Stimulated activated CD4-positive, alpha-beta T cell treated with anti-CD3 and anti-CD28 coated beads, TNF-alpha, amount 100 ng/mL, for 24 hours (primary cell): Measurements from ENCODE around the gene SRCIN1.

Source experiments
- DNase-seq, 3 experiments: peaks; one replicate each; pipeline ENCODE4 v3.0.0-alpha.2; 2020; ENCODE audit warnings: low read depth in 3 of 3

SRCIN1 gene

GRCh38 chr17:38617967-38618760 is 12.4 kb upstream of the SRCIN1 start:
- DNase-seq: no peak

- no peak for DNase-seq
Measured at GRCh38 chr17:38617074-38617860, 11.5 kb upstream of the SRCIN1 start.

DNA sequence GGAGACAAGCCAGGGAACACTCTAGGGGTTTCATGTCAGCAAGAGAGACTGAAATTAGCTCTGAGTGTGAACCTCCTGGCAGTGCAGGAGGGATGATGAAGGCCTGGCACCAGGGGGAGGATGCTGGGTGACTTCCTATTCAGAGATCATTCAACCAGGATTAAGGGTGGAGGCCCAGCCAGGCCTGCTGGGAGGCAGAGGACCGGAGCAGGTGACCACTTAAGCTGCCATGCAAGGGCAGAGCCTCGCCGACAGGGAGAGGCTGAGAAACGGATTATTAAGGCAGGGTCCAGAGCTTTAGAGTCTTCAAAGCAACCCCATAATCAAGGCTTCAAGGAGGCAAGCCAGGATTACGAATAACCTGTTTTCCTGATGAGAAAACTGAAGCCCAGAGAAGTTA is 10.6 kb upstream of the SRCIN1 start:
- DNase-seq: no peak

DNA sequence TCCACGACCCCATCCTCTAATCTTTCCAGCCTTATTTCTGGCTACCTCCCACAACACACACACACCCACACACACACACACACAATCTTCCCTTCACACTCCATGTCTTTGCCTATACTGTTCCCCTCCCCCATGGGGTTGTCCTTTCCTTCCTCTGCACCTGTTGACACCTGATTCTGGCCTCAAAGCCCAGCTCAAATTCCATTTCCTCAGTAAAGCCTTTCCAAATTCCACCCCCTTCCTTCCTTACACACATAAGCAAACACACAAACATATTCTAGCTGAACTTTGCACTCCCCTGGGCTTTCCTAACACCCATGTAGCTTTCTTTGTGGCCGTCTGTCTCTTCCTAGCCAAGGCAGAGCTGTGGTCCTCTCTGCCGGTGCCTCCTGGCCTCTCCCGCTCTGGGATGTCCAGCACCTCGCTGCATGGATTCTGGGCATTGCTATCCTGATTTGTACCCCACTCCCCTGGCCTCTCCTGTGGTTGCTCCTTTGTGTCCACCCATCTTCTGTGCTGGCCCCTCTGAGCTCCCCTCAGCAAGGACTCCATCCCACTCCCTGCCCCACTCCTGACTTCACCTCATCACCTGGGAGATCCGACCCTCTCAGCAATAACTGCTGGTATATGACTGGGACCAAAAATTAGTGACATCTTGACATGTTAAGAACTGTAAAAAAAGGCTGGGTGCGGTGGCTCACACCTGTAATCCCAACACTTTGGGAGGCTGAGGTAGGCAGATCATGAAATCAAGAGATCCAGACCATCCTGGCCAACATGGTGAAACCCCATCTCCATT is 8.4 kb upstream of the SRCIN1 start:
- no peak for DNase-seq

DNA sequence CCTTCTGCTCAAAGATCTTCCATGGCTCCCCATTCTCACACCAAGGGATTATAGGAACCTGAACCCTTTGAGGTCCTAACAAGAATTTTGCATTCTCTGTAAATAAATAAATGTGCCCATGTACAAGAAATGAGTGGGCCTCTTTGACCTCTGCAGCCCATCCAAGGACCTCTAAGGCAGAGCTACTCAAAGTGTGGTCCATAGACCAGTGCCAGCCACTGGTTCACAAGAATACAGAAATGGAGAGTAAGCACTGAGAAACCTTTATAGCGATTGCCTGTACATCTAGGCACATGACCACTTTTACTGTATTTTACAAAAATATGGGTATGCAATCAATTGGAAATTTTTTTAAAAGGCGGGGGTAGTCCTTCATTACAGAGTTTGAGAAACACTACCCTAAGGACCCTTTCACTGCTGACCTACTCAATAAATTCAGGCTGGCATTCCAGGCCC is 7.8 kb upstream of the SRCIN1 start:
- no peak for DNase-seq

- DNase-seq: no peak
Measured at GRCh38 chr17:38611872-38612376, 6.2 kb upstream of the SRCIN1 start.

- no peak for DNase-seq
Measured at GRCh38 chr17:38611070-38611786, 5.5 kb upstream of the SRCIN1 start.

DNA sequence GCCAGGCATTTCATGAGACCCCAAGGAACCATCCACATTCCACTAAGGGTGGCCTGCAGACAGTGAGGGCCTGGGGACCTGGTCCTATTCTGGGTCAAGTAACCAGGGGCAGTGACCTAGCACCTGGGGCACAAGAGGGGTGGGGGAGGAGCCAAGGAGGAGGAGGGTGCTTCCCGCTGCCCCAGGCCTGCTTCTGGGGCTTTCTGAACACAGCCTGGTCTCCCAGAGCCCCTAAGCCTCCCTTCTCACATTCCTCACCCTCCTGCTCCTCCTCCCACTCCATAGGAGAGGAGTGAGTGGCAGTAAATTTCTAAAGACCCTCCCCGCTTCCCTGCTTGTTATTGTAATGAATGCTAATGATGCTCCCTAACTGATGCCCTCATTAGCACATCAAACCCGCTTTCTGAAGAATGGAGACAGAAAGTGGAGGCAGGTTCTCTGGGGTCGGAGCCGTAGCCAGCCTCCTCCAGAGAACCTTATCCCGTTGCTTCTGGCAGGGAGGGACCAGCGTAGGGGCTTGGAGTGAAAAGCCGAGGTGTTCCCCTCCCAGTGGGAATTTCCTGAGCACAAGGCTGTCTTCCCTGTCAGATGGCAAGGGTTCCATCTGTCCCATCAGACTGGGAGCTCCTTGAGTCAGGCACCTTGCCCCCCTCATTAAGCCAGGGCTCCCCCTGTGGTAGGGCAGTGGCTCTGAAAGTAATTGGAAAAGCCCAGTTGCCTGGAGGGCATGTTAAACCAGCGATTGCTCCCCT is 3.7 kb upstream of the SRCIN1 start:
- DNase-seq: no peak

DNA sequence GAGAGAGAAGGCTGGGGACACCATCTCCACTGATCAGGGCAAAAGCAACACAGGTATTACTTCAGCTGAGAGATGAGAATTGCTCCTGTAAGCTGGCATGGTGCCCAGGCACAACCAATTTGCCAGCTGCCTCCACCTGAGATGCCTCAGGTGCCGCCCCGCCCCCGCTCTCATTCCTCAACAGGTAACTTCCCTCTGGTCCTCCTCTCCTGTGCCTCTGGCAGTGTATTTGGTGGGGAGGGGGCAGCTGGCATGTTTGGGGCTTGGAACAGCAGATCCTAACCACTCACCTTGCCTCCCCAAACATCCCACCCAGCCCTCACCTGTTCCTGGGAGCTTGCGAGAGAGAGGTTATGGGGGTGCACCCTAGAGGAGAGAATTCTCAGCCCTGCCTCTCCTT is 2.9 kb upstream of the SRCIN1 start:
- no peak for DNase-seq

- DNase-seq: no peak
Measured at GRCh38 chr17:38606646-38607611, 1.2 kb upstream of the SRCIN1 start.

- no peak for DNase-seq
Measured at GRCh38 chr17:38605411-38605840, 326 bp downstream of the SRCIN1 start.

DNA sequence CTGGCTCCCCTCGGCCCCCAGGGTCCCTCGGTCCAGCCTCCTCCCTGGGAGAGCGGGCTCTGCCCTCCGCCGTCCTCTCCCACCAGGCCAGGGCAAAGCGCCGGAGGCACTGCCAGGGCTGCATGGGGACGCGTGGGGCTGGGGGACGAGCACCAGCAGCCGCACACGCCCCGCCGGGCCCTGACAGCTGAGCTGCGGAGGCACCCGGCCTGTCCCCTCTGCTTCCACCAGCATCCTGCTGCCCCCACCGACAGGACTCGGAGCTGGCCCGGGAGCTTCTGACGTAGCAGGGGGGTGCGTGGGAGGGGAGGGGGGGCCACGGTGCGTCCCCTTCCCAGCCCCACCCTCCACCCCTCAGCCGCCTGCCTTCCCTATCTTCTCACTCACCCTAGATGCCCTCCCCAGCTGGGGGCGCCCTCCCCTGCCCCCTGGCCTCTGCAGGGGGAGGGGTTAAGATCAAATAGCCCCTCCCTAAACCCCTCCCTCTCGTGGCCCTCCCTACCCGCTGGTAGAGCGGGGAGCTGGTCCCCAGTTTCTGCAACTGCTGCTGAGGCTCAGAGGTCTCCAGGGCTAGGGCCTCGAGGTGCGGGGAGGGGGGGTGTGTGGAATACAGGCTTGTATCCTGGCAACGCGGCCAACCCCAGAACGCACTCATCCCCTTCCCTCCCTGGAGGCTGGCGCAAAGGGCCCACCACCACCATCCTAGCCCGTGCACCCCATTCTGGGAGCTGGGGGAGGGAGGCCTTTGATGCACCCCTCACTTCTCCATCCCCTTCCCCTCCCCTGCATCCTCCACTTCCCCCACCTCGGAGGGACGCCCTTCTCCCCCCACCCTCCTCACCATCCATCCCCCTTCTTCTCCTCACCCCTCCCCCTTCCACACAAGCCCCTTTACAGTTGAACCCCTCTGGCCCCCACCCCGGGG is 1.0 kb downstream of the SRCIN1 start:
- peak in 1 of 3 experiments; percentile 21 for DNase-seq

DNA sequence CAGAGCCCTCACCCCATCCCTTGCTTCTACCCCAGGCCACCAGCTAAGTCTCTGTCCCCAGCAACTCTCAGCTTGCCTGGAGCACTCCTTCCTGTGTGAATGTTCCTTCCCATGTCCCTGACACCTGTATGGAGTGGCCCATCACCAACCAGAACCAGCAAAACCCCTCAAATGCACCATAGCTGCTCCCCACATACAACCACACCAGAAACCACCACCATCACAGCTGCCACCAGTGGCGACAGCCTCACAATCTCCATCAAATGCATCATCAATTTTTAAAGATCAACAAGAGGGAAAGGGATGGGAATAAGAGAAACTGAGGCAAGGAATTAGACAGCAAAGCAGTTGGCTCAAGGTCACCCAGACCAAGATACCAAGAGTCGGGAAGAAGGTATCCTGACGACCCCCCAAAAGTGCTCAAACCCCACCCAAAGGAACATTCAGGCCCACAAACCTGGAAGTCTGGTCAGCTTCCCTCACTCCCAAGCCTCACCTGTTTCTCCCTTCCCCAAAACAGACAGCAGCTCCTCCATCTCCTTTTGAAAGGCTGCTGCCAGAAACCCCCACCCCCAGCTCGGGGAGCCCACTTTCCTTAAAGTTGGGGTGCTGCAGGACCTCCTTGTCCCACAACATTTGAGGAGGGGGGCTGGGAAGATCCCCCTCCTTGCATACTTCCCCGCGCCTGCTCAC is 1.8 kb downstream of the SRCIN1 start:
- DNase-seq: no peak

DNA sequence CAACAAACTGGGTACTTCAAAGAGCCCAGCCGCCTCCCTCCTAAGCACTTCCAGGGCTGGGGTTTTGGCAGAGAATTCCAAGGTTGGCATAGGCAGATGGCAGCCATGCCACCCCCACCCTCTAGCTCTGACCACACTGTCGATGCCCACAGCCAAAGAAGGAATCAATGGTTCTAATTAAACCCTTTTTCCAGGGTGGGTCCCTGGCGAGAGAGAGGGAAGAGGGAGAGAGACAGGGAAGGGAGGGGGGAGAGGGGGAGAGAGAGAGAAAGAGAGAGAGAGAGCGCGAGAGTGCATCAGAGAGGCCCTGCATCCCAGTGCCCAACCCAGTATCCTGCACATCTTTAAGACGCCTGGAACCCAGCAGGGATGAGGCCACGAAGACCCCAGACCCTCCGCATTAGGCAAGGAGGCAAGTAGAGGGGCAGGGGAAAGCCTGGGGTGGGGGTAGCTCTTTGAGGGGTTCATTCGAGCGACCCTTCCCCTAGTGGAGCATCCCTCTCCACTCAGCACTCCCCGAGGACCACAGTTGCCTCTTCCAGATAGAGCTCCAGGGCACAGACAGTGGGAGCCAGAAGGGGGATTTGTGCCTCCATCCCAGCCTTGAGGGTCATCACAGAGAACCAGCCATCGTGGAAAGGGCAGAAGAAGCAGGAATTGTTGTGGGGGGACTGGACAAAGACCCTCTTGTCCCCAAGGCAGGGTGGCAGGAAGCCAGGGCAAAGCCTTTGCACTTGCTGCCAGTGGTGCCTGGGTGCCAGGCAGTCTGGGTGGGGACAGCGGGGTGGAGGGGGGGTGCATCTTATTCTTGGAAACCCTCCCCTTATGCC is 2.6 kb downstream of the SRCIN1 start:
- DNase-seq: no peak

GRCh38 chr17:38602453-38602852 is 3.3 kb downstream of the SRCIN1 start:
- DNase-seq: no peak

- no peak for DNase-seq
Measured at GRCh38 chr17:38601539-38602351, 4.0 kb downstream of the SRCIN1 start.
